Measurements from ENCODE around the gene GRB2.

GRCh38 chr17:75319904-75320691 lies 85.4 kb downstream of the GRB2 start:
- 0 out of 2 replicates have a peak, but pooled peaks have one; percentile 38 for TF ChIP-seq CTCF (conservative IDR thresholded peaks at IDR 0.05; ENCODE audit: low read length)
- TF ChIP-seq EZH2phosphoT487 (IDR thresholded peaks at IDR 0.05; ENCODE audit: borderline replicate concordance, low read depth, low read length), result no peak

All from OCI-LY7 (cell line).